LNCaP clone FGC (cell line): Measurements from ENCODE around the gene POU3F2.

ENCODE experiments used
- DNase-seq: peaks from one replicate; pipeline ENCODE4 v3.0.0-alpha.2; 2011; ENCODE audit warnings: low read depth
- H3K4me3 ChIP-seq: 2 replicates; pipeline ENCODE4 v1.5.1; 2011; ENCODE audit warnings: mild to moderate bottlenecking, low read depth, low read length, control low read depth
- TF ChIP-seq, protein P1 (sequence below): IDR thresholded peaks from 2 replicates; pipeline ENCODE4 v1.5.1; 2012; ENCODE audit warnings: mild to moderate bottlenecking; ENCODE audit not compliant: control insufficient read depth, insufficient read depth; ENCODE audit errors: extremely low read depth

Gene POU3F2

GRCh38 chr6:98808541-98809210 lies 25.7 kb upstream of the POU3F2 start:
- no peak overlapping the region for H3K4me3 ChIP-seq
- DNase-seq = no peak
- TF ChIP-seq, protein P1, sequence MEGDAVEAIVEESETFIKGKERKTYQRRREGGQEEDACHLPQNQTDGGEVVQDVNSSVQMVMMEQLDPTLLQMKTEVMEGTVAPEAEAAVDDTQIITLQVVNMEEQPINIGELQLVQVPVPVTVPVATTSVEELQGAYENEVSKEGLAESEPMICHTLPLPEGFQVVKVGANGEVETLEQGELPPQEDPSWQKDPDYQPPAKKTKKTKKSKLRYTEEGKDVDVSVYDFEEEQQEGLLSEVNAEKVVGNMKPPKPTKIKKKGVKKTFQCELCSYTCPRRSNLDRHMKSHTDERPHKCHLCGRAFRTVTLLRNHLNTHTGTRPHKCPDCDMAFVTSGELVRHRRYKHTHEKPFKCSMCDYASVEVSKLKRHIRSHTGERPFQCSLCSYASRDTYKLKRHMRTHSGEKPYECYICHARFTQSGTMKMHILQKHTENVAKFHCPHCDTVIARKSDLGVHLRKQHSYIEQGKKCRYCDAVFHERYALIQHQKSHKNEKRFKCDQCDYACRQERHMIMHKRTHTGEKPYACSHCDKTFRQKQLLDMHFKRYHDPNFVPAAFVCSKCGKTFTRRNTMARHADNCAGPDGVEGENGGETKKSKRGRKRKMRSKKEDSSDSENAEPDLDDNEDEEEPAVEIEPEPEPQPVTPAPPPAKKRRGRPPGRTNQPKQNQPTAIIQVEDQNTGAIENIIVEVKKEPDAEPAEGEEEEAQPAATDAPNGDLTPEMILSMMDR = no peak

DNA sequence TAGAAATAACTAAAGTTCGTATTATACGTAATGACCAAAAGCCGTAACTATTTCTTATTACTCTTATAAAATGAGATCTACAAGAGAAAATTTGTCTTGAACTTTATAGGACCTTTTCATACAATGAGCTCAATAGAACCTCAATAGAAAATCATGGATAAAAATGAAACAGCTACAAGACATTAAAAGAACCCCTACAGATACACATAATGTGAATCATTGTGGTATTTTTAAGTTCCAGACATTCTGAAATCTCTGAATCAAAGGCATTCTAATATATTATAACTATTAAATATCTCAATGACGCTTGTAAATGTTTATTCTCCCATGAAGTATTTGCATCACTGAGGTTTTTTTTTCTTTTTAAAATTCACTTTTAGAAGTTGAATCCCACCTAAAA lies 22.2 kb upstream of the POU3F2 start:
- H3K4me3 ChIP-seq = no peak overlapping the region
- DNase-seq = no peak
- TF ChIP-seq, protein P1 = no peak

DNA sequence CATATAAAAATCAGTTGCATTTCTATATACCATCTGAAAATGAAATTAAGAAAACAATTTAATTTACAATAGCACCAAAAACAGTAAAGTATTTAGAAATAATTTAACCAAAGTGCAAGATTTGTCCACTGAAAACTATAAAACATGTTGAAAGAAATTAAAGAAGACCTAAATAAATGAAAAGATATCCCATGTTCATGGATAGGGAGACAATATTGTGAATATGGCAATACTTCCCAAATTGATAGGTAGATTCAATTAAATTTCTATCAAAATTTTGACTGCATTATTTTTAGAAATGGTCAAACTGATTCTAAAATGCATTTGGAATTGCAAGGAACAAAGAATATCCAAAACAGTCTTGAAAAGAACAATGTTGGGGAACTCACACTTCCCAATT lies 17.6 kb upstream of the POU3F2 start:
- TF ChIP-seq, protein P1 = no peak
- DNase-seq = no peak

DNA sequence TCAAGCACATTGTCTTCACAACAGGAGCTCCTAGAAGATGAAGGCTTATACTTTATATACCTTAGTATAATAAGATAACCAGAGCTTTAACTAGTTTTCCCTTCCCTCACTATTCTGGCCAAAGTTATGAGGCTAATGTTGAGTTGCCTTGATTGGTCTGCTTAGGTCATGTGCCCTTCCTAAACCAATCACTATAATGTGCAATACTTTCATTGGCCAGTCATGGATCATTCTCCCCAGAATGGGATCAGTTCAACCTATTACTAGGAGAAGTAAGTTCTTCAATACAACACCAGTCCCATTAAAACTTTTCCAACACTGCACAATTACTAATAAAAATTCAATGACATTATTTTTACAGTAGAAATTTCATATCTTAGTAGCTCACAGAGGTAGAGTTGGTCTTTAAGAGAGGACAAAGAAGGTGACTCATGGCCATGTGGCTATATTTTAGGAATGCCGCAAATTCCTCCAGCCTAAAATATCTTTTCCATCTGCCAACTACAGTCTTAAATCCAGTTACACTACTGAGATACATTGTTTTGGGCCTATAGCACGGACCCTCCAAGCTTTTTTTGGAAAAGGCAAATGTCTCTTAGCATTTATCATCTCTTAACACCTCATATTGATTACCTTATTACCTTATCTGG lies 12.5 kb upstream of the POU3F2 start:
- H3K4me3 ChIP-seq = no peak overlapping the region
- TF ChIP-seq, protein P1 = no peak
- no peak for DNase-seq

More for the DNA sequence above, 17.6 kb upstream of the POU3F2 start:
- H3K4me3 ChIP-seq = no peak overlapping the region

DNA sequence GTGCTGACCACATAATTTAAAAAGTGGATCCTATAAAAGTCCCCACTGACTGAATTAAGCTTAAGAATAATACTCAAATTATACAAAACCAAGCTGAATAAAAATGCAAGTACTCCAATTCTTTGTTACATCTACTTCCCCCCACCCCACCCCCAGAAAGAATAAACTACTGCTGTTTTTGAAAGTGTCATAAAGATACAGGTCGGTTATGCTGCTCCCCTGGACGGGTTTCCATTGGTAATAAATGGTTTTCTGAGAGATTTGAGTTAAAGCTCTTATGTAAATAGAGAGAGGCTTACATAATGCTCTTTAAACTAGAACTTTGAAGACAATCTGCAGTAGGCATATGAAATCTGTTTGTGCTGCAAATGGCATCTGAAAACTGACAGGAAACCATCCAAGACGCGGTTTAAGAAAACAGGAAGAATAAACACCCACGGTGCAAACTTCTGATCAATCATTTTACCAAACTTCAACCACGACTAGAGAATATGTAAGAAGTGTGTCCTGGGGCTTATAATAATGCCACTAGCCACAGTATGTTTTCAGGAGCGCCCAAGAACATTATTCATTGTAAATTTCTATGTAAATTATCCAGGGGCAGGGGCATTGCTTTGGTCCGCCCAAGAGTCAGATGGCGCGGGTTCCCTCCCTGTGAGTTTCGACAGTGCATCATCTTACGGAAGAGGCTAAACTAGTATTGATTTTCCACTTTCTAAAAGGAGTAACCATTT lies 10.8 kb upstream of the POU3F2 start:
- TF ChIP-seq, protein P1 = no peak
- H3K4me3 ChIP-seq = no peak overlapping the region
- no peak for DNase-seq

DNA sequence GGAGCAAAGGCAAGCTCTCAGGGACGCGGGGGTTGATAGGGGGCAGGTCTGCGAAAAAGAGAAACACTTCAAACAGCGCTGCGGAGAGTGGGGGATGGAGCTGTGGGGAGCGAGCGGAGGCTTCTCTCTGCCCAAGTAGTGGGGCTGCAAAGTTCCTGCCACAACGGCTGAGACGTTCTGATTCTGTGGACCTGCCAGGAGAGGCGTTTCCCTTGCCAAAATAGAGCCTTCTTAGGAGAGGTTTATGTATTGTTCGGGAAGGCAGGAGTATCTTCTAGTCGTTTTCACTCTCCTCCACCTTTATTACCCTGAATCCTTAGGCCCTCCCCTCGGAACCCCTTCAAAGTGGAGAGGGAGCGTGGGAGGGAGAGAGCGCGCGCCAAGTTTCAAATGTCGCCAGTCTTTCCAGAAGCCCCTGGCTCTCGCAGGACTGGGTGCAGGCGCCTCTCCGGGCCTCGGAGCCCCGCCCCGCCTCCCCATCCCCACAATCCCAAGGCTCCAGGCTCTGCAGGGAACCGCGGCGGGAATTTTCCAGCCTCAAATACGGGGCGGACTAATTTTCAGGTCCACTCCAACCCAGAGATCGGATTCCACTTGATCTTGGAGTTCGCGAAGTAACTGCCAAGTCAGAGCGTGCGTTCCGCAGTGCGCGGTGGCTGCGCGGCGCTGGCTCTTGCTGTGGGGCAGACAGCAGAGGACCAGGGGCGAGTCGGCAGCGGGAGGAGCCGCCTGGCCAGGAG lies 10.0 kb upstream of the POU3F2 start:
- no peak for DNase-seq
- no peak overlapping the region for H3K4me3 ChIP-seq
- TF ChIP-seq, protein P1 = no peak
